GM18870 (cell line): Measurements from ENCODE around the gene PDGFRA.

ENCODE experiments used
- ATAC-seq: cut with Tn5 transposase; IDR thresholded peaks from one replicate; pipeline ENCODE4 v1.9.1; 2021; ENCODE audit warnings: moderate library complexity; ENCODE audit not compliant: unreplicated experiment

Gene PDGFRA

DNA sequence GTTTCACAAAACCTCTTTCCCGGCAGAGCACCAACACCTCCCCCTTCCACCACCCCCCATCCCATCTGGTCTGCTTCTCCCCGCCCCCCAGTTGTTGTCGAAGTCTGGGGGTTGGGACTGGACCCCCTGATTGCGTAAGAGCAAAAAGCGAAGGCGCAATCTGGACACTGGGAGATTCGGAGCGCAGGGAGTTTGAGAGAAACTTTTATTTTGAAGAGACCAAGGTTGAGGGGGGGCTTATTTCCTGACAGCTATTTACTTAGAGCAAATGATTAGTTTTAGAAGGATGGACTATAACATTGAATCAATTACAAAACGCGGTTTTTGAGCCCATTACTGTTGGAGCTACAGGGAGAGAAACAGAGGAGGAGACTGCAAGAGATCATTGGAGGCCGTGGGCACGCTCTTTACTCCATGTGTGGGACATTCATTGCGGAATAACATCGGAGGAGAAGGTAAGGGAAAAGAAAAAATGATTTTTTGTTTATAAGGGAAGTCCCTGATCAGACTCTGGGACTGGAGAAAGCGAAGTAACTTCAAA, at the start of gene PDGFRA:
PDGFRA (plus strand) TSS at position 333 of the 541 bp plus-strand sequence. CDS start 29,476 bp downstream, outside the sequence.
- ATAC-seq, result no peak

DNA sequence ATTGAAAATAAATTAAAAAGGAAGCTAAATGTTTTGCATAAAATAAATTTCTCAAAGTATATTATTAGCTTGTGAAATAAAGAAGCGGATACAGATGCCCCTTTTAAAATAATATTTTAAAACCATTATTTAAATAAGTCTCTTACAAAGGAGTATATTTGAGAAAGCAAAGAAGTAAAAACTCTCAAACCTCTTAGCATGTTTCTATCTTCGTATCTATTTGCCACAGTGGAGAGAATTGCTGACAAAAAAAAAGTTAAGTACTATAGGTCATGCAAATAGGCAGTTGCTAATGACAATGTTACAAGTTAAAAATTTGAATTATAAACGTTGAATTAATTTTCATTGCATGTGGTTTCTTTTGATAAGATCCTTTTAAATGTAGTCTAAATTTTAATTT, 44.5 kb upstream of the PDGFRA start:
- no peak for ATAC-seq

DNA sequence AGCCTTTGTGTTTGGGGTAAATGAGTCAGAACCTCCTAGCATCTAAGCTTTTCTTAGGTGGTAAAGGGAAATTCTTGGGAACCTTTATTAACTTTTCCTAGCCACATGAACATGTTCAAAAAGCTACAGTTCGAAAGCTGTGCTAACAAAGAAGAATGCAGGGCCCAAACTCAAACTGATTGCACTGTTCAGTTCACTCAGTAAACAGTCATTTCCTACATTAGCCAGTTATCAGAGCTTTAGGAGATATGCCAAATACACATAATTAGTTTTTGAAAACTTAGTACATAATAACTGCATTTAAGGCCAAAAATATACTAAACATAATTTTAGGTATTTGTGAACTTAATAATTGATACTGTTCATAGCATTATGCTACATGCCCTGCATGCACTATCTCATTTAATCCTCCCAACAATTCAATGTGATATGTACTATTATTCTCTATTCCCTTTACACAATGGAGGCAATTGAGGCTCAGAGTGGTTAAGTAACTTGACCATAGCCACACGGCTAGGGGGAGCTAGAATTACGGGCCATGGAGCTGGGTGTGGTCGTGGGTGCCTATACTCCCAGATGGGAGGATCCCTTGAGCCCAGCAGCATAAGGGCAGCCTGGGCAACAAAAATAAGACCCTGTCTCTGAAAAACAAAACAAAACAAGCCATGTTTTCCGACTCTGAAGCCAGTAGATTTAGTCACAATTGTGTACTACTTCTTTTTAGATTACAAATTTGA, 43.9 kb upstream of the PDGFRA start:
- no peak for ATAC-seq

DNA sequence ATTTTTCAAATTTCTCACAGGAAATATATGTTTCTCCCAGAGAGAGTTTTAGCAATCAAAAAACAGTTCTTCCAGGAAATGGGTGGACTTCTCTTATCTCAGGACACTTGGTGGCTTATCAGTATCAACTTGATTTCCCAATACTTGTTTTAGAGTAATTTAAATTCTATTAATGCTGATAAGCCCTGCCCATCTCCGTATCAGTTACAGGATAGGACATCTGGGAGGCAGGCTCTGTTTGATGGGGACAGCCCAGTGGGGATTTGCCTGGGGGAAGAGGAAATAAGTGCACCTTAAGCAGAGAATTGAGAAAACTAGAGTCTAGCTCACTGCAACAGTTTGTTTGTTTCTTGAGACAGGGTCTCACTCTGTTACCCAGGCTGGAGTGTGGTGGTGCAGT, 43.2 kb upstream of the PDGFRA start:
- ATAC-seq, result no peak

DNA sequence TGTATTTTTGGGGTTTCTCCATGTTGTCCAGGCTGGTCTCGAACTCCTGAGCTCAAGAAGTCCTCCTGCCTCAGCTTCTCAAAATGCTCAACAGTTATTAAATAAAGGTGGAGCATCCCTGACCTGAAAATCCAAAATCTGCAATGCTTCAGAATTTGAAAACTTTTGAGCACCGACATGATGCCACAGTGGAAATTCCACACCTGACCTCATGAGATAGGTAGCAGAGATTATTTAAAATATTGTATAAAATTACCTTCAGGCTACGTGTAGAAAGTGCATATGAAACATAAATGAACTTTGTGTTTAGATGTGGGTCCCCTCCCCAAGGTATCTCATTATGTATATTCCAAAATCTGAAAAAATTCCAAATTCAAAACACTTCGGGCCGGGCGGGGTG, 42.7 kb upstream of the PDGFRA start:
- ATAC-seq, result no peak

DNA sequence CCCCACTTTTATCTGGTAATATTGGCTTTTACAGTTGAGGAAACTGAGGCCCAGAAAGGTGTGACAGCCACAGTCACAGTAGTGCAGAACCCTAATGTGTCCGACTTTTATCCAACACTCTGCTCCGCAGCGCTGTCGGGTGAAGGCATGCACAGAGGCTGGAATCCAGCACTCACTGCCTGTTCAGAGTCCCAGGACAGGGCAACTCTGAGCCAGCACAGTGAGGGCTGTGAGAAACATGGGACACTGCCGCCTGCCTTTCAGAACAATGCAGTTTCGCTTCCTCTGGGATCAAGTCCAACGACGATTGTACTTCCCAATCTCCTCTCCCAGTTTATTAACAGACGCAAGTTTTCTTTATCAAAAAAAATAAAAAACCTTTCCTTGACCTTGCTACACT, 41.9 kb upstream of the PDGFRA start:
- no peak for ATAC-seq

DNA sequence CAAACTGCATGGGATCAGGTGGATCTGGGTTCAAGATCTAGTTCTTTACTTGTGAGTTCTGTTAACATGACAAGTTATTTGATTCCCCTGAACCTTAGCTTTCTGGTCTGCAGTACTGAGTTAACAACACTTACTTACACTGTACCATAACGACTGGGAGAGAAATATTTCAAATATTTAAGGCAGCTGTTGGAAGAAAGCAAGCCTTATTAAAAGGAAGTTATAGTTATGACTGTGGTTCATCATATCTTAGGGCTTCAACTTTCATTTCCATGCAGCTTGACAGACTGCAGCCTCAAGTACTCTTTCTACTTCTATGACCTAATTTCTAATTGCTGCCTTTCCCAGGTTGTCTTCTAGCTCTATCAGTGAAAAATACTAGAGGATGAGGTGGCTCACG, 40.0 kb upstream of the PDGFRA start:
- ATAC-seq, result no peak

DNA sequence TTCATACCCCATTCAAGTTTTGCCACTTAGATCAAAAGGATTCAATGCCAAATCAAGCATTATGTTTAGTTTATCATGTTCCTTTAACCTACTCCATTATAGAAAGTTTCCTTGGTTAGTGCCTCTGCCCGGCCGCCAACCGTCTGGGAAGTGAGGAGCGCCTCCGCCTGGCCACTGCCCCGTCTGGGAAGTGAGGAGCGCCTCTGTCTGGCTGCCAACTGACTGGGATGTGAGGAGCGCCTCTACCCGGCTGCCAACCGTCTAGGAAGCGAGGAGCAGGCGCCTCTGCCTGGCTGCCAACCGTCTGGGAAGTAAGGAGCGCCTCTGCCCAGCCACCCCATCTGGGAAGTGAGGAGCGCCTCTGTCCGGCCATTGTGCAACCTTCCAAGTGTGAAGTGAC, 36.3 kb upstream of the PDGFRA start:
- ATAC-seq, result no peak

DNA sequence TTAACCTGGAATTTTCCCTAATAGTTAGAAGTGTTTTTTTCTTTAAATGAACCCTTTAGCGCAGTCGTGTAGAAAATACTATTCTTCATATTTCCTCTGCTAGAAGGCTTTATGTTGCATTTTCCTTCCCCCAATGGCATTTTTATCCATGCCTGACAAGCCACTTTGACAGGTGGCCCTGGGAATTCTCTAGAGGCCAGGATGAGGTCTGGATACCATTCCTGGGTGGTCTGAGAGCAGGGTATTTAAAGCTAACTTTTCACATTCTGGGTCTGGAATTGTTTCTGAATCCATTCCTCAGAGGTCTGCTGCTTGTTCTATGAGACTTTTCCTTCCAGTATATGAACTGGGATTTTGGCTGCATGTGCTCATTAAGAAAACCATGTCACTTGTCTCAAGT, 31.2 kb upstream of the PDGFRA start:
- ATAC-seq, result no peak

DNA sequence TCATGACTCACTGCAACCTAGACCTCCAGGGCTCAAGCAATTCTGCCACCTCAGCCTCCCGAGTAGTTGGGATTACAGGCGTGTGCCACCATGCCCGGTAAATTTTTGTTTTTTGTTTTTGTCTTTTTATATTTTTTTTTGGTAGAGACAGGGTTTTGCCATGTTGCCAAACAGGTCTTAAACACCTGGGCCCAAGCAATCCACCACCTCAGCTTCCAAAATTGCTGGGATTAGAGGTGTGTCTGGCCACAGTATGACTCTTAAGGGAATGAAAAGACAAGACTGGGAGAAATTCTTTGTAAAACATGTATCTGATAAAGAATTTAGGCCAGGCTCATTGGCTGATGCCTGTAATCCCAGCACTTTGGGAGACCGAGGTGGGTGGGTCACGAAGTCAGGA, 29.2 kb upstream of the PDGFRA start:
- ATAC-seq, result no peak

DNA sequence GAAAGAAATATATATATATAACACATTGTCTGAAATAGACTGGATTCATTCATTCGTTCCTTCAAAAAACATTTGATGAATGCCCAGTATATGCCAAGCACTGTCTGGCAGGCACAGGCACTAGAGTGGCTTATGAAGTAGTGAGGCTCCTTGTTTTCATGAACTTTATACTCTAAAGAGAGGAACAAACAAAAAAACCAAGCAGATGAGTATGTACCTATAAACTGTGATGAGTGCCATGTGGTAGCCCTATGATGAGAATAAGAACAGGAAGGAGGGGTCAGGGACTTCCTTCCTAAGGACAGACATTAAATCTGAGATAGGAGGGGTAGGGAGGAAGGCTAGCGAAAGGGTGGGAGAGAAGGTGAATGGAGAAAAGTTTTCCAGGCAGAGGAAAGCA, 19.5 kb upstream of the PDGFRA start:
- ATAC-seq, result no peak

DNA sequence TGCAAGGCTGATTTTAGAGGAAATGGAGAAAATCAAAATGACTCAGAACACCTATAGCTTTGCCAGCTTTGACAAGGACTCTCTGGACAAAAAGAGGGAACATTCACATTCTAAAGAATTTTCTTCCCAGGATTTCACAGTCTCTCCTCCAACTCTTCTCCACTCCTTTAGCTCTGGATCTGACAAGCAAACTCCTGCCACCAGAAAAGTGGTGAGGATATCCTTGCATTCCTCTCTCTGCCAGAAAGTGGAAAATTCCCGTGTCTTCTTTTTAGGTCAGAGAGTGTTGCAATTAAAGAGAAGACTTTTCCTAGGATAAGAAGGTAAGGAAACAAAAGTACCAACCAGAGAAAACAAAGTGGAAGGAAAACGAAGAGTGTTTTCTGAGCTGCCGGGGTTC, 16.1 kb upstream of the PDGFRA start:
- ATAC-seq, result no peak

DNA sequence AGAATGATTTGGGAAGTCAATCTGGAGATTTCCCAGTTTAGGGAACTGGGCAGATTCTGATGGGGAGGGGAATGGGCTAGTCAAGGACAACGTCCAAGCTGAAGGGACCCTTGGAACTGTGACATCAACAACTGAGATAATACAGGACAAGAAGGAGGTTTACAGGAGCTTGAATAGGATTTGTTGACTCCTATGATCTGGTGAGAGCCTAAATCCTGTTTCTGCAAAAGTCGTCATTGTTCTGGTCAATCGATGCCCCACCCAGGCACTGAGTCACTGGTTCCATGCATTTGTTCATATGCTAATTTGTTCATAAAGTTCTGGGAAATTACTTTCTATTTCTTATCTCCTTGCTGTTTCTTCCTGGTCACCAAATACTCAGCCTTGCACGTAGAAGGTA, 15.3 kb upstream of the PDGFRA start:
- ATAC-seq, result no peak

DNA sequence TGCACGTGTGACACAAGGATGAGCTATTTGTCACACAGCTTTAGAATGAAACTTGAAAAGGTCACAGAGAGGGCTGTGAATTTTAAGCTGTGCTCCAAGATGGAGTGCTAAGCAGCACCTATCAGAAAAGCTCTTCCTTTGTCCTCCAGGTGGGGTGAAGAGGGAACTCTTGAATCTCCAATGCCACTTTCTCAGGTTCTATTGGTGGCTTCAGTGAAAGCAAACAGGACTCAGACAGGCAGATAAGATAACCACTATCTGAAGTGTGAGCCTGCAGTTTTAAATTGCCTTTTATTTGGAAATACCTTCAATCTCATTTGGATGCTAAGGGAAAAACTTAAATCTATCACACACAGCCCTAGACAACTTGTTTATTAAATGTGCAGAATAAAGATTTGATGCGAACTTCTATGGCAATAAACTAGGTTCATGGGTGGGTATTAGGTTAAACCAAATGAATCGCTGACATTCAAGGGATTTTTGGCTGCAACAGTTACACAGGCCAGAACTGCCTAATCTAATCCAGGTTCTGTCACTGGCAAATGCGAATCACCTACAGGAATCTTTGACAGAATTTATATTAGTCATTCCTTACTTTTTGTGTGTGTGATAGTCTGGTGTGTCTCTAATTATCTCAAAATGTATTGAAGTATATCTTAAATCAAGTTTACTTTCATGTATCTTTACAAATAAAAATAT, 13.6 kb upstream of the PDGFRA start:
- no peak for ATAC-seq

DNA sequence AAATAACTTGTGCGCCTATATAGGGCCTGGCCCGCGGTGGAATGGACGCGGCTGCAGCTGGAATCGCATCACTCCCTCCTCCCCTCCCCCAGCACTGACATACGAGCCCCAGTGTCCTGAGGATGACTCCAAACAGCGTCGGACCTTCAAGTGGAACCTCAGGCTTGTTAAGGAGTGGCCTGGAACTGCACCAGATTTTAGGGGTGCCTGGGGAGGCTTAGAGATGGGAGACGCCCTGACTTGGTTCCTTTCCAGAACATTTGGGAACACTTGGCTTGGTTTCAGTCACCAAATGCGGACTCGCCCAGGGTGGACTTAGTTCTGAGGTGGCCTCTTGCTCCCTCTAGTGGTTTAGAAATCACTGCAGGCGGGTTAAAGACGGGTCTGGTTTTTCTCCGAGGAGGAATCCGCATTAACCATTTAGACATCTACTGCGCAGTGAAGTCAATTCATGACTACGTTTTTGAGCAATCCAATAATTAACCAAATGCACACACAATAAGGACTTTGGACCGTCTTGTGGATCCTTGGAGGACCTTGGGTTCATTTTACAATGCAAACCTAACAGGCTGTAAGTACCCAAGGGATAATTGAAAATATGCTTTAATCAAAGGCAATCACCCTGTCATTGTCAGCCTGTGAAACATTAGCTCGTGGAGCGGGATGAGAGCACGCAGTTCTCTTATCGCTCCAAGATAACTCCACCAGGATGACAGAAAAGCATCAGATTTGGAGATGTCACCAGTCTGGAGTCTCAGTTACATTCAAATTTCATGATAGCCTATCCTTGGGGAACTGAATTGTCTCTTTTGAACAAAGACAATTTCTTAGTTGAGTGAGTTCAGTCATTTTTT, 11.2 kb upstream of the PDGFRA start:
- no peak for ATAC-seq

DNA sequence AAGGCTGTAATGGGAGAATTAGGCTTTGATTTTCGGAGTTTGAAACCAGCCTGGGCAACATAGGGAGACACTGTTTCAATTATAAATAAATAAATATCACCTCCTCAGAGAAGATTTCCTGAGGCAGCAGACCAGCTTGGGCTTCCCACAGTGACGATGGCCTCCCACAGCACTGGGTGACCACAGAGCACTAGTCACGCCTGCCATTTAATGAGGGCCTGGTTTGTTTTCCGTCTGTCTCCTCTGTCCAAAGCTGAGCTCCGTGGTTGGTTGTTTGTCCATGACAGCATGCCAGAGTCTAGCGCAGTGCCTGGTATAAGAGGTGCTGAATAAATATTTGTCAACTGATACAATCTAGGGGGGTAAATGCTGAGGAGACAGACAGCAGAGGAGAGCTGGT, 10.4 kb upstream of the PDGFRA start:
- no peak for ATAC-seq

DNA sequence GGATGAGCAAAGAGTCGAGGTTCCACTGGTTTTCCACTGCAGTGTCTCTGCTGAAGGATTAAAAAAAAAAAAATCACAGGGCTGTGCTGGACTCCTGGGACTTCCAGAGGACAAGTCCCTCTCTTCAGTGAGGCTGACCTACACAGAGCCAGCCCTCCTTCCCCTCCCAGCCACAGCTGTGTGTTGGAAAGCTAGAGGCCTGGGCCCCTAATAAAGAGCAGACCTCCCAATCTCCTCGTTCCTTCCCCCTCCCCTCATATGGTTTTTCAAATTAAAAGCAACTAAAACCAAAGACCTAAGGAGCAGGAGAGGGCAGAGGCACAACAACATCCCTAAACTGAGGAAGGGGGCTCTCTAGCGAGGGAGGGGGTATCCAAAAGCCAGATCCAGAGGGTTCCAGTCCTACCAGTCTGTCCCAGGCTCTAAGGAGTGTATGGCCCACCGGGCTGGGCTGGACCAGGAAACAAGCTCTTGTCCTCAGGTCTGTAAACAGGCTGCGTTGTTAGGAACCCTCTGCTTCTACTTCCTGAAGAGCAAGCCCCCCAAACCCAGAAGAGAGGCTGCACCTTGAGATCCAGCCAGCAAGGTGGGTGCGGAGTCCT, 4.0 kb upstream of the PDGFRA start:
- ATAC-seq, result no peak

DNA sequence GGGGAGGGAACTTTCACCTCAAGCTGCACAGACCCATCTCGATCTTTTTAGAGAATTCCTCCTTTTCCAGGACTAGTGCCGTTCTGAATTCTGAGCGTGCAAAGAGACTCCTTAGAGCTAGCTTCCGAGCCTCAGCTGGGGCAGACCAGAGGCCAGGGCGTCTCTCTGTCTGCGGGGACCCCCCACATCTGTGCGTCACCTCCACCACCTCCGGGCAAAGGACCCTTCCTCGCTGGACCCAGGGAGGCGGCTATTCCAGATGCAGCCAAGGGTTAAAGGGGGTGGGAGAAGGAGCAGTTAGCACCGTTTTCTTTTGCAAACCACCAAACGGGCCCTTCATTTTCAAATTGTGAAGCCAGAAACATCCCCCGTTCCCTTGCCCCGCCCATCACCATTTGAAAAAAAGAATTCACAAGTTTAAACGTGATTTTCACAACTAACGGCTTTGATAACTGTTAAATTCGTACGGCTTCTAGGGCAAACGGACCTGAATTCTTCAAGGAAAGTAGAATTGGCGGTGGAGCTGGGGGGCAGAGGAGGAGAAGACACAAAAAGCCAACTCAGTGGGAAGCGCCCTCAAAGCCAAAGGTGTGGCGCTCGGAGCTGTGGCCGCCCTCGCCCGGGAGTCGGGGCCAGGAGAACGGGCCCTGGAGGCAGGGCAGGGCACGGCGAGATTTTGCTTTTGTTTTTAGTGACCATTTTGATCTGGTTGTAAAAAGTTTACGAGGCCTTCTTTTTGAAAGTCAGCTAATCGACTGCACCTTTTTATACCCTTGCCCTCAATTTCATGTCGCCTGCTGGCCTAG, 3.3 kb upstream of the PDGFRA start:
- no peak for ATAC-seq

DNA sequence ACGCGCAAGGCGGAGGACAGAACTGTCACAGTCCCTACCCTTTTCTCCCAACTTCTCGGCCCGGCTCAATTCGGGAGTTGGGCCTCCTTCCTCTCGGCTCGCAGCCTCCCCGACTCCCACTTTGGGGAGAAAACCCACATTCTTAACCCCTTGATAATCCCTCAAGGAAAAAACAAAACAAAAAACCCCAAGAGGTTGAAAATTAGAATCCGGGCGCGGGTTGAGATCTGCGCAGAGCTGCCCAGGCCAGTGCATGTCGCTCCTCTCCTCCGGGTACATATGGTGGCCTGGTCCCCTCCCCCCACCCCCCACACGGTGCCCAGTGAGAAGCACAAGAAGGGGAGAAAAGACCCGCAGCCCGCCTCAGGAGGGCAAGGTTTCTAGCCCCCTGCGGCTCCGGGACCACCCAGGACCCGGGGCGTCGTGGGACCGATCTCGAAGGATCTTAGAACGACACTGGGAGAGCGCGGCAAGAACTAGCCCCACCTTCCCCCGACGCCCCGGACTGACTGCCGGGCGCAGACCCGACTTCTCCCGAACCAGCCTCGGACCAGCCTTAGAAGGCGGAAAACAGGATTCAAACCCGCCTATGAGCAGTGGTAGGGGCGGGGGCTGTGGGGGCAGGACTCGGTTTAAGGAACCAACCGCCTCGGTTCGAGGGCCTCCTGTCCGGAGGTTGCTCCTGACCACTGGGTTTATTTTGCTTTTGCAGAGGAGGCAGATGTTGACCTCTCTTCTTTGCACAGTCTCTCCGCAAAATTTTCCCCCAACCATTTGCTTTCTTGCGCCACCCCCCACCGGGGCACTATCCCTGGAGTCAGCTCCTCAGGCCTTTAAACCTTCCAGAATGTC, 2.5 kb upstream of the PDGFRA start:
- ATAC-seq, result no peak
